PFSK-1 (cell line): ENCODE results near the gene MFN2.

ENCODE experiments used
- POLR2AphosphoS5 ChIP-seq: IDR thresholded peaks from 2 replicates; pipeline ENCODE4 v1.6.1; 2012; ENCODE audit warnings: low read depth, mild to moderate bottlenecking, control low read depth, low read length, moderate library complexity
- REST ChIP-seq, 2 experiments: IDR thresholded peaks; 2 replicates each; pipeline versions ENCODE4 v1.6.1 to v1.8.0; 2011 to 2012; ENCODE audit warnings: low read depth in 2 of 2, low read length in 2 of 2, control low read depth in 1 of 2, inconsistent platforms in 1 of 2, mild to moderate bottlenecking in 1 of 2, moderate library complexity in 1 of 2; ENCODE audit not compliant: insufficient read depth in 1 of 2
- SIN3A ChIP-seq: IDR thresholded peaks from 2 replicates; pipeline ENCODE4 v1.6.1; 2012; ENCODE audit warnings: mild to moderate bottlenecking, low read length, moderate library complexity, borderline replicate concordance; ENCODE audit not compliant: insufficient read depth
- TAF1 ChIP-seq: IDR thresholded peaks from 2 replicates; pipeline ENCODE4 v1.6.1; 2012; ENCODE audit warnings: low read length, control low read depth, borderline replicate concordance; ENCODE audit not compliant: insufficient read depth

- TF ChIP-seq REST (IDR thresholded peaks at IDR 0.05; ENCODE audit: insufficient read depth in 1 of 2, low read depth in 2 of 2, low read length in 2 of 2) (no peak), POLR2AphosphoS5 (no peak), SIN3A (no peak), TAF1 (no peak)
These were observed 58.9 kb downstream of the MFN2 start for GRCh38 chr1:12039164-12039525.
